Measurements from ENCODE around the gene GSTM5. TPM values are rescaled to one million over a fixed set of nuclear protein-coding genes. Genes with fewer than 3 reads are reported as not detected.

Gene GSTM5
- total and polyA plus RNA-seq, 2 of the 8 experiments (the other 6 are each of a cell fraction or from before 2014, with no cell fraction given), result 0.24 to 0.89 TPM

DNA sequence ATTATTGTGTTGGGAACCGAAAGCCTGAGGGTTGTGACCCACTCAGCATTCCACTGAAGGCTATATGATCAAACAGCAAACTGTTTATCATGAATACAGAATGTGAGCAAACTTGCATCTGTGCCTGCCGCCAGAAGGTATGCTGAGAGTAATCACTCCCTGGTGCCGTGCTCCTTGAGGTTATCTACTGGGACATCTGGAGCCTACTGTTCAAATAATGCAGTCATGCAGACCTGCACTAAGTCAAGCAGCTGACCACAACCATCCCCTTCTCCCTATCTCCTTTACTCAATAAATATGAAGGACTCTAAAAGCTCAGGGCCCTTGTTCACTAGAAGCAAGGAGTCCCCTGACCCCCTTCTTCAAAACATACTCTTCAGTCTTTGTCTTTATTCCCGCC, 13.5 kb downstream of the GSTM5 start:
- Histone ChIP-seq H3K56ac (replicated peaks; ENCODE audit: insufficient read length, low read depth, low read length) (no peak overlapping the region), H3K4me3 (ENCODE audit: extremely low read depth in 1 of 4, insufficient read depth in 2 of 4, low read depth in 3 of 4, low read length in 4 of 4) (no peak overlapping the region), H3K27me3 (replicated peaks in 1 of 4; ENCODE audit: control insufficient read depth in 3 of 4, extremely low read depth in 1 of 4, insufficient read depth in 3 of 4, low read length in 3 of 4) (peaks cover 0 to 2% (median 0%) of the 10 kb centered on the region in 4 experiments; a peak in 1 of 7 replicates), H3K4me1 (replicated peaks in 1 of 4; ENCODE audit: control insufficient read depth in 3 of 4, insufficient read depth in 4 of 4, low read length in 3 of 4) (no peaks in the 10 kb centered on the region), H3K23ac (ENCODE audit: insufficient read length) (no peak overlapping the region), H2BK5ac (ENCODE audit: low read depth, low read length) (no peak overlapping the region), H3K79me2 (ENCODE audit: control insufficient read depth in 1 of 2, insufficient read depth in 2 of 2, low read length in 2 of 2) (no peaks in the 10 kb centered on the region), H4K20me1 (replicated peaks in 1 of 2; ENCODE audit: control insufficient read depth in 1 of 2, insufficient read depth in 2 of 2, low read length in 2 of 2) (no peaks in the 10 kb centered on the region), H3K14ac (ENCODE audit: insufficient read length) (no peak overlapping the region), H2BK20ac (ENCODE audit: low read length) (no peak overlapping the region), H3K36me3 (ENCODE audit: control insufficient read depth in 2 of 4, insufficient read depth in 4 of 4, low read length in 3 of 4) (no peaks in the 10 kb centered on the region), H3K23me2 (ENCODE audit: low read depth, low read length) (no peaks in the 10 kb centered on the region), H3K4ac (replicated peaks; ENCODE audit: insufficient read length, low read depth, low read length) (no peak overlapping the region), H3K9ac (replicated peaks in 1 of 4; ENCODE audit: extremely low read depth in 1 of 4, low read depth in 3 of 4, low read length in 3 of 4) (no peak overlapping the region), H2AFZ (ENCODE audit: low read length) (no peak overlapping the region), H4K8ac (ENCODE audit: extremely low read depth, insufficient read depth, low read length) (no peak overlapping the region), H3K9me3 (ENCODE audit: insufficient read depth in 2 of 2, low read depth in 1 of 2, low read length in 1 of 2) (peaks cover 7% of the 10 kb centered on the region in 2 experiments), H2BK12ac (ENCODE audit: low read depth, low read length) (no peak overlapping the region), H2BK15ac (ENCODE audit: low read length) (no peak overlapping the region), H4K5ac (ENCODE audit: insufficient read length, low read depth, low read length) (no peak overlapping the region), H3K18ac (ENCODE audit: extremely low read depth, low read length) (no peak overlapping the region), H3K79me1 (ENCODE audit: low read depth, low read length) (no peaks in the 10 kb centered on the region), H4K91ac (replicated peaks; ENCODE audit: insufficient read length, low read length) (no peak overlapping the region), H2AK5ac (ENCODE audit: low read depth, low read length) (no peak overlapping the region), H3K27ac (ENCODE audit: low read depth, low read length) (no peak overlapping the region), H3K4me2 (ENCODE audit: insufficient read depth in 1 of 2, low read depth in 2 of 2, low read length in 2 of 2) (no peak overlapping the region), H2BK120ac (replicated peaks; ENCODE audit: low read depth, low read length) (no peak overlapping the region)
- TF ChIP-seq KDM4A (IDR thresholded peaks at IDR 0.05; ENCODE audit: low read depth, low read length, severe bottlenecking) (no peak), SRF (IDR thresholded peaks at IDR 0.05; ENCODE audit: low read depth, low read length) (no peak), JUND (IDR thresholded peaks at IDR 0.05; ENCODE audit: low read length) (no peak), HDAC6 (IDR thresholded peaks at IDR 0.05; ENCODE audit: low read depth, low read length) (no peak), TBP (IDR thresholded peaks at IDR 0.05; ENCODE audit: low read depth, low read length) (no peak), CBX8 (IDR thresholded peaks at IDR 0.05; ENCODE audit: borderline replicate concordance, low read depth, low read length) (no peak), SIX5 (IDR thresholded peaks at IDR 0.05; ENCODE audit: low read depth, low read length) (no peak), RBBP5 (IDR thresholded peaks at IDR 0.05; ENCODE audit: borderline replicate concordance, low read depth, low read length) (no peak), GABPA (IDR thresholded peaks at IDR 0.05; ENCODE audit: borderline replicate concordance, insufficient read depth, low read length) (no peak), HDAC2 (IDR thresholded peaks at IDR 0.05; ENCODE audit: borderline replicate concordance in 1 of 2, low read depth in 2 of 2, low read length in 2 of 2) (no peak)
- DNase-seq (ENCODE audit: low read depth in 1 of 2, low spot score in 2 of 2) (no peak), FAIRE-seq (no peak)
- CTCF ChIA-PET (ENCODE audit: partially characterized antibody), result interaction anchor here (1.2 to 1.6 kb wide), 2 partner anchors 86 to 180 kb away, joined by 3 read pairs; no protein-coding TSS in a partner anchor
- WGBS, 2 experiments (ENCODE audit: extremely low coverage in 1 of 2, insufficient coverage in 1 of 2, insufficient read length in 1 of 2, insufficient replicate concordance in 2 of 2, low coverage in 1 of 2, low lambda C conversion rate in 2 of 2, missing lambda C conversion rate in 1 of 2), result 88% methylated on average over 4 of the region's 4 CpGs; no CpG with 5 or more reads in 1 of the 2 experiments
- POLR2A ChIA-PET (ENCODE audit: partially characterized antibody), result no interaction called here

Measured in H1 (cell line).